ENCODE measurements around the gene EPHB6. TPM values are rescaled to one million over a fixed set of nuclear protein-coding genes. Genes with fewer than 3 reads are reported as not detected.

Gene EPHB6
- total RNA-seq, 2 experiments from 2014 or later: 5.4 to 5.6 TPM

DNA sequence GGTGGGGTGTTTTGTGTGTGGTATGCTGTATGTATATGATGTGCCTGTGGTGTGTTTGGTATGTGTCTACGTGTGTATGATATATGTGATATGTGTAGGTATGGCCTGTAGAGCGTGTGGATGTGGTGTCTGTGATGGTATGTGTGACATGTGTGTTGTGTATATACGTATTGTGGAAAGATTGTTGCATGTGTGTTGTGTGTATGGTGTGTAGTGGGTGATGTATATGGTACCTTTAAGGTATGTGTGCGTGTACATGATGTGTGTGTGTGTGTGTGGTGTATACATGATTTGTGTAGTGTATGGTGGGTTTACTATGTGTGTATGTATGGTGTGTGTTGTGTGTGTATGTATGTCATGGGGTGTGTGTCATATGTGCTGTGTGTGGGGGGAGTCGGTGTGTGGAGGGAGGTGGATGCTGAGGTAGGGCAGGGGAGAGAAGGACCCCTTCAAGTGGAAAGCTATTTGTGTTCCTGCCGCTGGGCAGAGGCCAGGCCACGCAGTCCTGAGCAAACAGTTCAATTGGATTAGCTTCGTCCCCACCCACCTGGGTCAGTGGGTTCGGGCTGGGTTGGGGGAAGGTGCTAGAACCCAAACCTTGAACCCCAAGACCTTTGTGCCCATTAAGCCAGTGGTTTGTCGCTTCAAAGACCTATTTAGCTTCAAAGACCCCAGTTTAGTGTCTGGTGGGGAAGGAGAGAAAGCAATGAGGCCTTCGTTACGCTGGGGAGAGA is 32.6 kb downstream of the EPHB6 start:
- ChIA-PET CTCF (interaction anchor here (0.7 kb wide), 1 partner anchor 328 kb away, joined by 3 read pairs; no protein-coding TSS in a partner anchor), POLR2A (no interaction called here)

DNA sequence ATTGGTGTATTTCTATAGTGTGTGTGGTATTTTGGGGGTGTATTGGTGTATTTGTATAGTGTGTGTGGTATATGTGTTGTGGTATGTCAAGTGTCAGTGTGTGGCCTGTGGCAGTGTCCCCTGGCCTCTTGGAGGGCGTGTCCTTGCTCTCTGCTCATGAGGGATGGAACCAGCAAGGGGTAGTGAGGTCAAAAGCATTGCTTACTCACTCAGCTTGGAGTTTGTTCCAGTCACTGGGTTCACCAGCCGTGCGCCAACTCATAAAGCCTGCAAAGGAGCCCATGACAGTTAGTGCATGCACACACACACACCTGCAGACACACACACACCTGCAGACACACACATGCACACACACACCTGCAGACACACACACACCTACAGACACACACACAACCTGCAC is 34.9 kb downstream of the EPHB6 start:
- POLR2A ChIA-PET: no interaction called here
- CTCF ChIA-PET: no interaction called here

DNA sequence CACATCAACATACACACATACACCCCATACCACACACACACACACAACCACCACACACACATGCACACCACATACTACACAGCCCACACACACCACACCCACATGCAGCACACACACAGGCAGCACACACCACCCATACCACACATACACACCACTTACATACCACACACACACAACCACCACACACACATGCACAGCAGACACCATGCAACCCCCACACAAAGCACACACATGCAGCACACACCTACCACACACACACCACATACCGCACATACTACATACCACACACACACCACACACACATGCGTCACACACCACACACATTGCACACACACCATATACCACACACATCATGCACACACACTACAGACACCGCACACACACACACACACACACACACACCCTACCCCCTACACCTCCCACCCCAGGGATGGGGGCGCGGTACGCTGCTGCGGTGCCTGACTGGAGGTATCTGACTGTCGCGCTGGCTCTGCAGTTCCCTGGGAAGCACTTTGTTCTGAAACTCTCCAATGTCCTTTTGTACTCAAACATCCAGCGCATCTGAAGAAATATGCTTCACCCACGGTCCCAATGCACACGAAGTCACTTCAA is 36.1 kb downstream of the EPHB6 start:
- CTCF ChIA-PET: no interaction called here
- POLR2A ChIA-PET: no interaction called here

DNA sequence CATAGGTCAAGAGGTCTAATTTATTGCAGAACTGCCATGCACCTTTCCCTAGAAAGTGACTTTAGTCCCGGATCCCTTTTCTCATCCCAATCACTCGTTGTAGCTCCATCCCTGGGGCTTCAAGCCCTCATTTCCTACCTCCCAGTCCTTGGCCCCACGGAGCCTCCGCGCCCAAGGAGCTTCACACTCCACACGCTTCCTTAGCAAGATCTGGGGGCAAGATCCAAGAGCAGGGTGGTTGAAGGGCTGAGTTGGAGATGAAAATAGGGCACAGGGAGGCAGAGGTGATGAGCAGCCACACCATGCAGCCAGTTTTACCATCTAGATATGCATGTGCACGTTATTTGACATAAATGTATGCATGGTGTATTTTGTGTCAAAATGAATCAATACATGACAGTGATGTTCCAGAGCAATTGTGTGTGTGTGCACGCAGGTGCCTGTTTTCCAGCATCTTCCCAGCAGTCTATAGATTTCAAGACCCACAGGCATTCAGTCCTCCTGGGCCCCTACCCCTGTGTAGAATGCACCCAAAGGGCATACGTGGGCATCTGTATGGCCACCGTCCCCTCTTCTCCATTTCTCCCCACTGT is 36.7 kb downstream of the EPHB6 start:
- POLR2A ChIA-PET: no interaction called here
- CTCF ChIA-PET: no interaction called here

DNA sequence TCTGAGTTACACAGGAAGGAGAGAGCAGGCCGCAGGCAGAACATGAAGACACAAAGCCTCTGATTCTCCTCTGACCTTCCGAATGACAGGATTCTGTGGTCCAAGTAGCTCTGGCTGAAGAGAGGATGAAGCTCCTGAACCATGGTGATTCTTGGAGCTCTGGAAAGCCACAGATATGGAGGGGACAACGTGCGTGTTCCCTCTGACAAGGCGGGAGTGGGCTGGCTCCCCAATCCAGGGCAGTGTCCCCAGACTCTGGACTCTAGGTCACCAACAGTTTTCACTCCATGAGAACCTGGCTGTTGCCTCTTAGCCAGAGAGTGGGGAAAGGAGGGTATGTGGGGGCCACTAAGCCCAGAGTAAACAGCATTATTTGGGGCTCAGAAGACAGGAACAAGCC is 38.1 kb downstream of the EPHB6 start:
- POLR2A ChIA-PET: interaction anchor here (0.5 kb wide), 1 partner anchor 397 kb away, joined by 11 read pairs; no protein-coding TSS in a partner anchor
- CTCF ChIA-PET: interaction anchor here (1.1 kb wide), 1 partner anchor 8 kb away, joined by 3 read pairs; no protein-coding TSS in a partner anchor

DNA sequence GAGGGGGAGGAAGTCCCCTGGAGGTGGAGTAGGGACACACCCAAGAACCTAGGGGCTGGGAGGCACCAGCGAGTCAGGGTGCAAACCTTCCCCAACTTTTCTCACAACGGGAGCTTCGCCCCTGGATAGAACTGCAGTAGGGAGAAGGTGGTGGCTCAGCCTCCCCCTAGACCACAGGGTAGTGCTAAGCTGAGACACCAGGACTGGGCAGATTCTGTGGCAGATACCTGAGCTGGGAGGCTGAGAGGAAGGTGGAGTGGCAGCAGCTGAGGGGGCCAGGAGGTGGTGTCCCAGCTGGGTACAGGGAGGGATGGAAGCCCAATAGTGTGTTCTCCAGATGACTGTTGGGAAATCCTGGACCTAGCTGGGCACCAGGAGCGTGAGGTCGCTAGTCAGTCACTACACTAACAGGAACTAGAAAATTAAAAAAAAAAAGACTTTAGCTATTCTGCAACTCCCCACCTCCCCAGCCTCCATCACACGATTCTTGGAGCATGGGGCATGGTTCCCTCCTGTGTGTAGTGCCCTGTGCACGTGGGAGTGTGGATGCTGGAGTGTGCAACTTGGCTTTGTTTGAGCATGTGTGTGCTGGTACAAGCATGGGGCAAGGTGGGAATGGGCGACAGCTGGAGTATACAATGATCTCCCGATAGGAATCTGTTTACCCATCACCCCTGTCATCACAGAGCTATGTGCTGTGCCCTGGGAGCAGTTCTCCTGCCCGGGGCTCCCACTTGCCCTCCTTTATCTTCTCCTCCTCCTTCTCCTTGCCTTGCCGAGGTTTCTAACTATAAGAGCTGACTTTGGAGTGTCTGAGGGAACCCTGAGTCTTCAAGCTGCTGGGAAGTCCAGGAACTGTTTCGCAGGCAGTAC is 39.5 kb downstream of the EPHB6 start:
- ChIA-PET POLR2A (no interaction called here), CTCF (no interaction called here)

DNA sequence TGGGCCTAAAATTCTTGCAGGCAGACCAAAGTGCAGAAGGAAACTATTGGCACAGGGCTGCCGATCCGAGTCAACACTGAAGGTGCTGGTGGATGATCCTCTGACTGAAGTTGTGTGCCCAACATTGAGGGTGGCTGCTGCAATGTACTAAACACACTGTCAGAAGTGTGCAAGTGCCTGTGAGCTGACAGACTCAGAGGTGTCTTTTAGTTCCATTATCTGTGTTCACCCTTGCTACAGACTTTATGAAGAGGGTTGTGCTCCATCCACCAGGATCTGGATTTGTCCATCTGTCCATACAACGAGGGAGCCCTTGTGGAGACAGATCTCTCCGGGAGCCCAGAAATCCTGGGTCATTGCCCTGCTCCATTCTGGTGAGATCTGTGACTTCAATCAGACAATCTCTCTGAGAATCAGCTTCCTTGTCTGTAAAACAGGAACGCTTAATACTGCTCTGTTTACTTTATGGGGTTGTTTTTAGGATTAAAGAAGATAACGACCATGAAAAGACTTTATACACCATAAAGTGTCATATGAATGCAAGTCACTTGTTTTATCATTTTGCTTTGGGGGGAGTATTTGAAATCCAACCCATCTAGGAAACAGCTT is 40.2 kb downstream of the EPHB6 start:
- POLR2A ChIA-PET: no interaction called here

DNA sequence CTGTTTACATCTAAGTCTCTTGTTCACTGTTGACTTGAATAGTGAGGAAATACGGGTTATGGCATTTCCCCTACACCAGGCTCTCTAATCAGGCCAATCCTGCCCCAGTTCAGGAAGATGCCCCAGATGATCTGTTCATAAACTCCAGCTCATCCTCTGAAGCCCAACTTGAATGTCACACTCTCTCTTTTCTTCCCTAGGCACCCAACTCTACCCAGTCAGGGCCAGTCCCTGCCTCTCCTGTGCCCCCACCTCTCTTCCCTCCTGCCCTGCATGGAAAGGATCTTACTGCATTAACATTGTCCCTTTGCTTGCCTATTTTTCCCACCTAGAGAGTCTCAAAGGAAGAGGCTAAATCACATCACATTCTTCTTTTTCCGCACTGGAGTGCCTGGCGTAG is 41.3 kb downstream of the EPHB6 start:
- ChIA-PET CTCF (interaction anchor here (0.9 kb wide), 1 partner anchor 41 kb away, joined by 3 read pairs; the partner anchor contains the start of gene EPHB6), POLR2A (no interaction called here)

More for the DNA sequence above, 40.2 kb downstream of the EPHB6 start:
- CTCF ChIA-PET: interaction anchor here (0.9 kb wide), 1 partner anchor 40 kb away, joined by 3 read pairs; the partner anchor contains the start of gene EPHB6

DNA sequence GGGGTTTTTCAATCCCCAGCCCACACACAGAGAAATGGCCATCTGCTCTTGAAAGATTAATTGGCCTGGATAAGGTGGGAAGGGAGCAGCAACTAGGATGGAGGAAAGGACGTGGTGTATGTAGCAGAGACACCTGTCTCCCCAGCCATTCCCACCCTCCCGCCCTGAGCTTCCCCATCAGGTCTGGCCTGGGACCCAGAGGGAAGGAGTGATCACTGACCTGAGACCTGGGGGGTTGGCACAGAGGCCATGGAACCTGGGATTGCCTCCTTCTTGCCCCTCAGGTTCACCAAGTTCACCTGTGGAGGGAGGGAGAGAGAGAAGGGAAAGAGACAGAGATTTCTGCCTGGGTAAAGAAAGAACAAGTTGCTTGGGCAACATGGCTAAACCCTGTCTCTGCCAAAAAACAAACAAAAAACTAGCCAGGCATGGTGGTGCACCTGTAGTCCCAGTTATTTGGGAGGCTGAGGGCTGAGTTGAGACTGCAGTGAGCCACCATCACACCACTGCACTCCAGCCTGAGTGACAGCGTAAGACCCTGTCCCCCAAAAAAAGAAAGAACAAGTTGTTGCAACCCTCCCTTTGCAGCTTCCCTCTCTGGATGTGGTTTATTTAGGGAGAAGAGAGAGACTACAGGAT is 42.0 kb downstream of the EPHB6 start:
- POLR2A ChIA-PET: no interaction called here
- CTCF ChIA-PET: no interaction called here

DNA sequence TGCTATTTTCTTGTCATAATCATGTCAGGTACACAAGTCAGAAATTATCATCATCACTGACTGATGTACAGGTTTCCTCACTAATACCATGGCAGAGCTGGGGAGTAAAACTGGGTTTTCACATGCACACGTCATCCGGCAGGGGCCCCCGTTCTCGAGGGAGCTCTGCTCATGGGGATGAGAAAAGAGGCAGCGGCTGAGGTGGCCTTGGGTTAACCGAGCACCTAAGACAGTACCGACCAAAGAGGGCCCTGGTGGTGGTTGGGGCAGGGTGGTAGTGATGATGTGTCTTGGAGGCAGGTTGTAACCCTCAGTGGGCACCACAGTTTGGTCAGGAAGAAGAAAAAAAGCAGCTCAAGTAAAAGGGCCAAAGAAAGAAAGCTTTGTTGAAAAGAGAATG is 42.8 kb downstream of the EPHB6 start:
- CTCF ChIA-PET: interaction anchor here (0.7 kb wide), 1 partner anchor 842 kb away, joined by 3 read pairs; no protein-coding TSS in a partner anchor

DNA sequence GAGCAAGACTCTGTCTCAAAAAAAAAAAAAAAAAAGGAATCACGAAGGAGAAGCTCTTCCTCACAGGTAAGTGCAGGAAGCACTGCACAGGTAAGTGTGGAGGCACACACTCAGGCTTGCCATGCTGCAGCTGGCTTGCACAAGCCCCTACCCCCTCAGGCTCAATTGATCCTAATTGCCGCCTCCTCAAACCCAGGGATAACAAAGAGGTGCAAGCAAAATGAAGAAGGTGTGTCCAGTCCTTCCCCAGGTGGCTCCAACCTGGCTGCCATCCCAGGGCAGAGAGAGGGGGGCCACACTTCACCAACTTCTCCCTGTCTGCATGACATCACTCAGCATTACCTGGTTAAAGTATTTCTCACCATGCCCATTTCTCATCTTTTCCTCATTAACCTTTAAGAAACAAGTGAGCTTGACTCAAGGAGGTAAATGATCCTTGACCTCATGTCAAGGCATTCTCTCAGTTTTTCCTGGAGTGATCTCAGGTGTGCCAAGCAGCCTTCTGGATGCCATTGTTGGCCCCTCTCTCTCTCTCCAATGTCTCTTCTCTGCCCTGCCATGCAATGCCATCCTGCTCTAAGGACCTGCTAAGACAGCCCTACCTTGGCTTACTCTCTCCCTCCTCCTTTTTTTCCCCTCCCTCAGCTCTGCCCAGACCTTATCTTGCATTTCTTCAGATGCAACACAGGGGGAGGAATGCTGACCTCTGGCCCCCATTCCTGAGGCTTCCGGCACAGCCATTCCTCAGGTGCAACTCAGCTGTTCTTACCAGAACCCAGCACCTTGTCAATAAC is 43.7 kb downstream of the EPHB6 start:
- ChIA-PET POLR2A (no interaction called here), CTCF (no interaction called here)

More for the DNA sequence above, 42.8 kb downstream of the EPHB6 start:
- POLR2A ChIA-PET: no interaction called here

DNA sequence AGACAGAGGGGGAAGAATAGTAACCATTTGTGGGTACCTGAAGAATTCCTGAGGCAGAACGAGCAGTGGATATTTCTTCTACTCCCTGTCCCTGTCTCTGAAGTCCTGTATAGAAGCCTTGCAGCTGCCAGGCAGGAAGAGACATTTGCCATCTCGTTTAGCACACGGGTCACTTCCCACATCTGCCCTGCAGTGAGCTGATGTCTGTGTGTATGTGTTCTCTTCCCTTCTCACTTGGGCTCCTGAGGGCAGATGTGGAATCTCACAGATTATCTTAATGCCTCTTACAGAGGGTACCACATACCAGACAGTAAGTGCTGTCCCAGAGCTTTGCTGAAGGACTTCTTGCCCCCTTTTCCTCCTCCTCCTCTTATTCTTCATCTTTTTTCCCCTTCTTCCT is 44.8 kb downstream of the EPHB6 start:
- POLR2A ChIA-PET: no interaction called here
- CTCF ChIA-PET: no interaction called here

DNA sequence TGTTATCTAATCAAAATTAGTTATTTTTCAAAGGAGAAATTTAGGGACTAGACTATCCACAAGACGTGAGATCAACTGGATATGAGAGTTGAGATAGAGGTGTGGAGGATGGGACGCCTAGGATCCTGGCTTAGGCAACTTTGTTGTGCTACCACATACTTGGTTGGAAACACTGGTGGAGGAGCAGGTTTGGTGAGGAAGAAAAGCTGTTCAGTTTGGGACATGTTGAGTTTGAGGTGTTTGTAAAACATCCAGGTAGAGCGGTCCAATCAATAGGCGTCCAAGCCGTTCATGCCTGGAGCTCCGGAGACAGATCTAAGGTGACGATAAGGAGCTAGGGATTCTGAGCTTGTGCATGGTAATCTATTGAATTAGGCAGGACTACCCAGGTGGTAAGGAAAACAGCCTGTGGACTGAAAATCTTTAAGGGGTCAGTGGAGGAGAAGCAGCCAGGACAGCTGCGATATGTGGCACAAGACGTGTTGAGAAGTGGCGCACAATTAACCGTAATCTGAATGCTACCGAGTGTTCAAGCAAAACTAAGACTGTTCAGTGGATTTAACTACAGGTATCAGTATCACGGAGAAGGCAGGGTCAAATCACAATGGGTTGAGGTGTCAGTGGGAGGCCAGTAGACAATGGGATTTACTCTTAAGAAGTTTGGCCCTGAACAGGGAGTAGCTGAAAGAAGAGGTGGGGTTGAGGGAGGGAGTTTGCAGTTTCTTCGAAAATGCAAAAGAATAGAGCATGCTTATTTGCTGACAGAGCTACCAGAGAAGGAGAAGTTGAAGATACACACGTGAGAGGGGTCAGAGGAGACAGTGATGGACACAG is 46.8 kb downstream of the EPHB6 start:
- POLR2A ChIA-PET: no interaction called here
- CTCF ChIA-PET: interaction anchor here (0.7 to 1.6 kb wide), 2 partner anchors 9 to 412 kb away, joined by 3 read pairs; no protein-coding TSS in a partner anchor

DNA sequence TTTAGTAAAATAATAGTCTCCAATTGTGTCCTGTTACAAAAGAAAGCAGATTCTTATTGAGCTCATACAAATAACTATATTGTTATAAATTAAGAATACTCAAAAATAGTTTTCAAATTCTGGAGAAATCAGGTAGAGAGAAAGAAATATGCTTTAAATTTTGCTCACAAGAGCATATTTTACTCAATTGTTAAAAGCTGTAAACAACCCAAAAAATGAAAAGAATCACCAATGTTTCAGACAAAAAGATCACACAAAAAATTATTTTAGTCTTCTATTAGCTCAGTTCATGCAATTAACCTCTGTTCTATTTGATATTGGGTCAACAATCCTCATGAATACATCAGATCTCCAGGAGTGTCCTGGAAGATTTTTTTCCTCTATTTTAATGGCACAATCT is 49.3 kb downstream of the EPHB6 start:
- ChIA-PET POLR2A (no interaction called here), CTCF (no interaction called here)

DNA sequence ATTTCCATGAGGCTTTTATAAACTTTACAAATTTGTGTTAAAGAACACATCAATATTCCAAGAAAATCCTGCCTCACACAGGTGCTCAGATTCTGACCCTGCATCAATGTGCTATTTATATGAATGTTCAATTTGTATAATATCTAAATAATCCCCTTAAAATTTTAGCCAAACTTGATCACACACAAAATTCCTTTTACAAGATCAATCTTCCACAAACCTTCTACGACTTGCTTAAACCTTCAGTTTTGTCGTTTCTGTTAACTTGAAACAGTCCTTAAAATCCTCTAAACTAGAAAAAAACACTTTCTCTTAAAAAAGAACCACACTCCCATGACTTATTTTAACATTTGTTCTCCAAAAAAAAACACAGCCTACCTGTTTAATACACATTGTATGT is 50.9 kb downstream of the EPHB6 start:
- ChIA-PET CTCF (no interaction called here), POLR2A (no interaction called here)

DNA sequence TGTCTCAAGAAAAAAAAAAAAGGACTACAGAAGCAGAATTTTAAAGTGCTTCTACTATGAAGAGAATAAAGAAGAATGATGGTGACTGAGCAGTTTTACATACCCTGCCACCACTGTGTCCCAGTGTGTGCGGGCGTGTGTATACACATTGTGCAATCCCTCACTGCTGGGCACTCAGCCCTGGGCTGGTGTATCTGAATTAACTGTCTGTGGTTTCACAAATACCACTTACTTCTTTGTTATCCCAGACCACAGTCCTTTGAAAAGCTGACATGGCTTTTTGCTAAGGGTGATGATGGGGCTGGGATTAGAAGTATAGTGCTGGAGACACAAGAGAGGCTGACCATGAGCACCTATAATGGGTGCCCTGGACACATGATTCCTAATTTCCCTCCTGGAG is 51.8 kb downstream of the EPHB6 start:
- CTCF ChIA-PET: no interaction called here
- POLR2A ChIA-PET: no interaction called here

DNA sequence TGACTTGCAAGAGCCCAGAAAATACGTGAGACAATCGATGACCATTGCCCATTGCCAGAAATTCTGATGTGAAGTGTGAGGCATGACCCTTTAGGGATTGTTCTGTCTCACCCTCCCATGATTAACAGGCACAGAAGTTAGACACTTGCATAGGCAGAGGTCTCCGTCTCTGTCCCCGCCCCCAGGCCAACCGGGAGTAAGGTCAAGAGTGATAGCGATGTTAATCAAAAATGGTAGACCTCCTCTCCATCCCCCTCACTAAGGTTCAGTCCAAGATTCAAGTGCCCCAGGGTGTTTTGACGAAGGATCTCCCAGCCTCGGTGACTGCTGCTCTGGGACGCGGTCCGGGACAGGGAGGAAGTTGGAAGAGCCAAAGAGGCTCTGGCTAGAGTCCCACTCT is 53.4 kb downstream of the EPHB6 start:
- CTCF ChIA-PET: no interaction called here
- POLR2A ChIA-PET: no interaction called here
